ENCODE results near the gene DGKB. TPM values are rescaled to one million over a fixed set of nuclear protein-coding genes. Genes with fewer than 3 reads are reported as not detected.
A peak's percentile ranks its signal among the peaks of the same experiment; 100 is the strongest.
"Not testable (repeated sequence)": the region's sequence is repeated elsewhere in the genome, so short reads cannot be mapped to it uniquely, and the experiment has no call there.

The DGKB gene
- total RNA-seq, 1 donor from 2014 or later = 2.1 TPM

DNA sequence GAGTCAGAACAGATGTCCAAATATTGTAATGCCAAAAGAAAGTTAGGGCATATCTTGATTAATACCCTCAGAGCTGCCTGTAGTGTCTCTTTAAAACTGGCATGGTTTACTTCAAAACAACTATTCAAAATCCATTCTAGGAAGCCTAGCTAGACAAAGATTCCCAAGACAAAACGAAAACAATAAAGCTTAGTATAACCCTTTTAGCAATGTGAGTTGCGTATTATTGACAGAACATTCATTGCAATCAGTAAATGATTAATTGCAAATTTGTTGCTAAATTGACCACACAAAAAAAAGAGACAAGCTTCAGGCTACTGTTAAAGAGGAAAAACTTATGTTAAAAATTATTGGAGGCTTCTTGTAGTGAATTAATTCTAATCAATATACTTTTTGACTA, 406.9 kb downstream of the DGKB start:
- H3K9me3 ChIP-seq (ENCODE audit: control insufficient read depth in 3 of 3, low read length in 3 of 3) = no peaks in the 10 kb centered on the region
- H3K4me3 ChIP-seq (ENCODE audit: low read length in 3 of 3) = no peak overlapping the region
- H3K27me3 ChIP-seq (ENCODE audit: control insufficient read depth in 3 of 3, insufficient read depth in 3 of 3, low read length in 3 of 3) = no peaks in the 10 kb centered on the region
- no peaks in the 10 kb centered on the region for H3K36me3 ChIP-seq (ENCODE audit: control insufficient read depth in 3 of 3, insufficient read depth in 3 of 3, low read length in 3 of 3)
- no peak overlapping the region for H3K27ac ChIP-seq (ENCODE audit: low read depth, low read length)
- no peaks in the 10 kb centered on the region for H3K4me1 ChIP-seq (ENCODE audit: control insufficient read depth in 3 of 3, insufficient read depth in 3 of 3, low read length in 3 of 3)
- no peak overlapping the region for H3K9ac ChIP-seq (ENCODE audit: low read depth in 1 of 3, low read length in 3 of 3)

DNA sequence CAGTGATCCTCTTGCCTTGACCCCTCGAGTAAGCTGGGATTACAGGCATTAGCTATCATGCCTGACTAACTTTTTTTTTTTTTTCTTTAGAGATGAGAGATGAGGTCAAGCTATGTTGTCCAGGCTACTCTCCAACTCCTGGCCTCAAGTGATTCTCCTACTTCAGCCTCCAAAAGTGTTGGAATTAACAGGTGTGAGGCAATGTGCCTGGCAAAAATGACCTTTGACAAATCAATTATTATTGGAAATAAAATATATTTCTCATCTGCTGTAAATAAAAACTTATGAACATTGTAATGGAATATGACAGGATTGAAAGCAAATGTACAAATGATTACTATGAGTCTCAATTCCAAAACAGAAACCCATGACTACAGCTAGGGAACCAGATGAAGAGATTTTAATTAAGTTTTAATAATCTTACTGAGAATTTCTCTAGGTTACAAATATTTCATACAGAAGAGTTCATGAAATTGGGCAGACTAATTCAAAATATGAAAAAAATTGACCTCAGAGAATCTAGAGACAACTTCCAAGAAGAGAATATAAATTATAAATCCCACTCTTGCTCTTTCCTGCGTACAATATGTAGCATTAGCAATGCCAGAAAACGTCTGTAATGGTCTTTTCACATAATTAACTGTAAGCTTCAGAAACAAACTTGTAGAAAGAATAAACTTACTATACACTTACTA, 414.7 kb downstream of the DGKB start:
- H3K9me3 ChIP-seq (ENCODE audit: control insufficient read depth in 3 of 3, low read length in 3 of 3) = no peaks in the 10 kb centered on the region
- H3K27me3 ChIP-seq (ENCODE audit: control insufficient read depth in 3 of 3, insufficient read depth in 3 of 3, low read length in 3 of 3) = no peaks in the 10 kb centered on the region
- no peaks in the 10 kb centered on the region for H3K36me3 ChIP-seq (ENCODE audit: control insufficient read depth in 3 of 3, insufficient read depth in 3 of 3, low read length in 3 of 3)
- H3K4me1 ChIP-seq (ENCODE audit: control insufficient read depth in 3 of 3, insufficient read depth in 3 of 3, low read length in 3 of 3) = no peaks in the 10 kb centered on the region
- H3K4me3 ChIP-seq (ENCODE audit: low read length in 3 of 3) = no peak overlapping the region
- no peak overlapping the region for H3K9ac ChIP-seq (ENCODE audit: low read depth in 1 of 3, low read length in 3 of 3)
- H3K27ac ChIP-seq (ENCODE audit: low read depth, low read length) = no peak overlapping the region

DNA sequence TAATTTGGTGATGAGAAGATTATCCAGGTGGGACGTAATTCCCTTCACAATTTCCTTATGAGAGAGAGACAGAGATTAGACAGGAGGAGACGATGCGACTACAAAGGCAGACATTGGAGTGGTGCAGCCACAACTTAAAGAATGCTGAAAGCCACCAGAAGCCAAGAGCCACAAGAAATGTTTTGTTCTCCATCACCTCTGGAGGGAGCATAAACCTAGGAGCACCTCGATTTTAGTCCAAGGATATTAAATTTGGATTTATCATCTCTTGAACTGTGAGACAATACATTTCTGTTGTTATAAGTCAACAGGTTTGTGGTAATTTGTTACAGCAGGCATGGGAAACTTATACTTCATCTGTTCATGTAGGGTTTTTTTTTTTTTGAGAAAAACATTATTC, 418.9 kb downstream of the DGKB start:
- H3K27me3 ChIP-seq (ENCODE audit: control insufficient read depth in 3 of 3, insufficient read depth in 3 of 3, low read length in 3 of 3) = no peaks in the 10 kb centered on the region
- no peaks in the 10 kb centered on the region for H3K36me3 ChIP-seq (ENCODE audit: control insufficient read depth in 3 of 3, insufficient read depth in 3 of 3, low read length in 3 of 3)
- no peak overlapping the region for H3K9ac ChIP-seq (ENCODE audit: low read depth in 1 of 3, low read length in 3 of 3)
- H3K4me3 ChIP-seq (ENCODE audit: low read length in 3 of 3) = no peak overlapping the region
- no peaks in the 10 kb centered on the region for H3K4me1 ChIP-seq (ENCODE audit: control insufficient read depth in 3 of 3, insufficient read depth in 3 of 3, low read length in 3 of 3)
- no peak overlapping the region for H3K27ac ChIP-seq (ENCODE audit: low read depth, low read length)
- H3K9me3 ChIP-seq (ENCODE audit: control insufficient read depth in 3 of 3, low read length in 3 of 3) = no peaks in the 10 kb centered on the region

DNA sequence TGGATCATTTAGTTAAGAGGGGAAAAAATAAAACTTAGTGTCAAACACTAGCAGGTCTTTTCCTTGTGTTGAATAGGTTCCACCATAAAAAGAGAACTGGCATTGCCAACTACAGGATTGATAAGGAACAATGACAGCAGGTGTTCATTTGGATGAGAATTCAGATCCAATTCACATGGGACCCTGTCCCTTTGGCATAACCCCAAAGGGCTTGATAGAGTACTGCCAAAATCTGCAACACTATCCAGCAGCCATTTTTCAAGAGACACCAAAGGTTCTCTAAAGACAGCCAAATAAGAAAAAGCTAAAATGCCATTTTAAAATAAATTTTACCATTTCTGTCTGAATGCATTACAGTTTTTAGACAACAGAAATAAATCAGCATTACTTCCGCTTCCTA, 422.3 kb downstream of the DGKB start:
- H3K4me1 ChIP-seq (ENCODE audit: control insufficient read depth in 3 of 3, insufficient read depth in 3 of 3, low read length in 3 of 3) = no peaks in the 10 kb centered on the region
- no peaks in the 10 kb centered on the region for H3K9me3 ChIP-seq (ENCODE audit: control insufficient read depth in 3 of 3, low read length in 3 of 3)
- H3K27ac ChIP-seq (ENCODE audit: low read depth, low read length) = no peak overlapping the region
- H3K27me3 ChIP-seq (ENCODE audit: control insufficient read depth in 3 of 3, insufficient read depth in 3 of 3, low read length in 3 of 3) = no peaks in the 10 kb centered on the region
- no peak overlapping the region for H3K4me3 ChIP-seq (ENCODE audit: low read length in 3 of 3)
- no peak overlapping the region for H3K9ac ChIP-seq (ENCODE audit: low read depth in 1 of 3, low read length in 3 of 3)
- no peaks in the 10 kb centered on the region for H3K36me3 ChIP-seq (ENCODE audit: control insufficient read depth in 3 of 3, insufficient read depth in 3 of 3, low read length in 3 of 3)

DNA sequence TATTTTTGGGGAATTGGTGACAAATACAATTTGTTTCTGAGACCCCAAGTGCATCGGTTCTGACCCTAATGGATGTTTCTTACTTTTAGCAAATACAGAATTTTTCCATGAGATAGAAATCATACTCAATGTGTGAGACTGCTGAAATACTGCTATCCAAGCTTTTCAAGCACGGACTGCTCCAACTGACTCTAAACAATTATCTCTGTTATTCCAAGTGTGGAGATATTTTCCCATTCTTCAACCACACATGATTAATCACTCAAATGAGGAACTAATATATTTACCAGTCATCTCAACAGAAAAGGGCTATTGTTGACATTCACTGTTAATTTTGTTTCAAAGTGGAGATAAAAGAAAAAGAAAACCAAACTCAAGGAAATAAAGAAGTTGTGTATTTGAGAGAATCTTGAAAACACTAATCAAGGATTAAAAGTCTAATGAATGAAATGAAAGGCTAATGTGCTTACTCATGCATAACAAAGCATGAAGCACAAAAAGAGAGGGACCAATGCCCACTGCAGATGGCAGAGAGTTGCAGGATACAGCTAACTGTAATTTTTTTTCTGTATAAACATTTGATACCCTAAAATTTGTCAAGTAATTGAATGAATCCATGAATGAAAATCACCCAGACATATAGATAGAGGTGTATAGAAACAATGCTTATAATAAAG, 423.6 kb downstream of the DGKB start:
- Histone ChIP-seq H3K4me3 (ENCODE audit: low read length in 3 of 3) (no peak overlapping the region), H3K27me3 (ENCODE audit: control insufficient read depth in 3 of 3, insufficient read depth in 3 of 3, low read length in 3 of 3) (no peaks in the 10 kb centered on the region), H3K9me3 (ENCODE audit: control insufficient read depth in 3 of 3, low read length in 3 of 3) (no peaks in the 10 kb centered on the region), H3K36me3 (ENCODE audit: control insufficient read depth in 3 of 3, insufficient read depth in 3 of 3, low read length in 3 of 3) (no peaks in the 10 kb centered on the region), H3K4me1 (ENCODE audit: control insufficient read depth in 3 of 3, insufficient read depth in 3 of 3, low read length in 3 of 3) (no peaks in the 10 kb centered on the region), H3K9ac (ENCODE audit: low read depth in 1 of 3, low read length in 3 of 3) (no peak overlapping the region), H3K27ac (ENCODE audit: low read depth, low read length) (no peak overlapping the region)

DNA sequence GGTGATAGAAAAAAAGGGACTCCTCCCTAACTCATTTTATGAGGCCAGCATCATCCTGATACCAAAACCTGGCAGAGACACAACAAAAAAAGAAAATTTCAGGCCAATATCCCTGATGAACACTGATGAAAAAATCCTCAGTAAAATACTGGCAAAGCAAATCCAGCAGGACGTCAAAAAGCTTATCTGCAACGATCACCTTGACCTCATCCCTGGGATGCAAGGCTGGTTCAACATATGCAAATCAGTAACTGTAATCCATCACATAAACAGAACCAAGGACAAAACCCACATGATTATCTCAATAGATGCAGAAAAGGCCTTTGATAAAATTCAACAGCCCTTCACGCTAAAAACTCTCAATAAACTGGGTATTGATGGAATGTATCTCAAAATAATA, 440.8 kb downstream of the DGKB start:
- not testable (repeated sequence) for H3K9me3 ChIP-seq (ENCODE audit: control insufficient read depth in 3 of 3, low read length in 3 of 3); H3K4me3 ChIP-seq (ENCODE audit: low read length in 3 of 3); H3K9ac ChIP-seq (ENCODE audit: low read depth in 1 of 3, low read length in 3 of 3); H3K4me1 ChIP-seq (ENCODE audit: control insufficient read depth in 3 of 3, insufficient read depth in 3 of 3, low read length in 3 of 3); H3K36me3 ChIP-seq (ENCODE audit: control insufficient read depth in 3 of 3, insufficient read depth in 3 of 3, low read length in 3 of 3); H3K27ac ChIP-seq (ENCODE audit: low read depth, low read length); H3K27me3 ChIP-seq (ENCODE audit: control insufficient read depth in 3 of 3, insufficient read depth in 3 of 3, low read length in 3 of 3)

DNA sequence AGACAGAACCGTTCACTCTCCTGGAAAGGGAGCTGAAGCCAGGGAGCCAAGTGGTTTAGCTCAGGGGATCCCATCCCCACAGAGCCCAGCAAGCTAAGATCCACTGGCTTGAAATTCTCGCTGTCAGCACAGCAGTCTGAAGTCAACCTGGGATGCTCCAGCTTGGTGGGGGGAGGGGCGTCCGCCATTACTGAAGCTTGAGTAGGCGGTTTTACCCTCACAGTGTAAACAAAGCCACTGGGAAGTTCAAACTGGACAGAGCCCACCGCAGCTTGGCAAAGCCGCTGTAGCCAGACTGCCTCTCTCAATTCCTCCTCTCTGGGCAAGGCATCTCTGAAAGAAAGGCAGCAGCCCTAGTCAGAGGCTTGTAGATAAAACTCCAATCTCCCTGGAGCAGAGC, 443.7 kb downstream of the DGKB start:
- H3K4me1 ChIP-seq (ENCODE audit: control insufficient read depth in 3 of 3, insufficient read depth in 3 of 3, low read length in 3 of 3); H3K27ac ChIP-seq (ENCODE audit: low read depth, low read length); H3K4me3 ChIP-seq (ENCODE audit: low read length in 3 of 3); H3K36me3 ChIP-seq (ENCODE audit: control insufficient read depth in 3 of 3, insufficient read depth in 3 of 3, low read length in 3 of 3); H3K27me3 ChIP-seq (ENCODE audit: control insufficient read depth in 3 of 3, insufficient read depth in 3 of 3, low read length in 3 of 3); H3K9ac ChIP-seq (ENCODE audit: low read depth in 1 of 3, low read length in 3 of 3); H3K9me3 ChIP-seq (ENCODE audit: control insufficient read depth in 3 of 3, low read length in 3 of 3): not testable (repeated sequence)

DNA sequence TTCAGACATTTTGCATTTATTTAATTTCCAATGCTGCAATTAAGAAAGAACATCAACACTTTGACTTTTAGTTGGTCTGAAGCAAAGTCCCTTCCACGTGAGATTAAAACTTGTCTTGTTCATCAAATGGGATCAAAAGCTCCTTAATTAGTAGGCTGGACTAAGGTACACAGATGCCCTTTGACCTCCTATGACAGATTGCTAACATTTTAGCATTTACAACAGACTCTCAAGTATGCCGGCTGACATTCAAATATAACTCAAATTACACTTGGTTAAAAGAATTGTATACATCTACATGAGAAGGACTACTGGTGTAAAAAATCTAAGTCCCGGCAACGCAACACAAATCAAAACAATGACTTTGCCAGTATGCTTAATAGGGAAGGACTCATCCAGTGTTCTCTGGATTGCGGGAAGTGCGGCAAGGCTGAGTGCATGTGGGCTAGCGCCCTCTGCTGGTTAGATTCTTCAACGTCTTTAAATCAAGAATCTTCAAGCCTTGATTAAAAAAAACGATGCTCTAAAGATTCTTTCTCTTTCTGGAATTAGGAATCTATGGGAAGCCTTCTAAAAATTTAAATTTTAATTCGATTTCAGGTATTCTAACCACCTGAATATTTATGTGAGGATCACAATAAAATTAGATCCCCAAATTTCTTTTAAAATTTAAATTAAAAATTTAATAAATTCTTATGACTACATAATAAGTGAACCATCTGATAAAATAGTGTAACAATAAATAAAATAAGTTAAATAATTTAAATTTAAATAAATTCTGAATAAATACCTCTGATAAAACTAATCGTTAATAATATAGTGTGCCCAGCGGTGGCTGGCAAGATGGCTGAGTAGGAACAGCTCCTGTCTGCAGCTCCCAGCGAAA, 444.7 kb downstream of the DGKB start:
- H3K27me3 ChIP-seq (ENCODE audit: control insufficient read depth in 3 of 3, insufficient read depth in 3 of 3, low read length in 3 of 3) = no peaks in the 10 kb centered on the region
- H3K4me3 ChIP-seq (ENCODE audit: low read length in 3 of 3) = peak overlapping the region in 1 of 3 donors; percentile 17
- no peaks in the 10 kb centered on the region for H3K9me3 ChIP-seq (ENCODE audit: control insufficient read depth in 3 of 3, low read length in 3 of 3)
- no peak overlapping the region for H3K9ac ChIP-seq (ENCODE audit: low read depth in 1 of 3, low read length in 3 of 3)
- H3K4me1 ChIP-seq (ENCODE audit: control insufficient read depth in 3 of 3, insufficient read depth in 3 of 3, low read length in 3 of 3) = no peaks in the 10 kb centered on the region
- H3K36me3 ChIP-seq (ENCODE audit: control insufficient read depth in 3 of 3, insufficient read depth in 3 of 3, low read length in 3 of 3) = no peaks in the 10 kb centered on the region
- H3K27ac ChIP-seq (ENCODE audit: low read depth, low read length) = no peak overlapping the region

DNA sequence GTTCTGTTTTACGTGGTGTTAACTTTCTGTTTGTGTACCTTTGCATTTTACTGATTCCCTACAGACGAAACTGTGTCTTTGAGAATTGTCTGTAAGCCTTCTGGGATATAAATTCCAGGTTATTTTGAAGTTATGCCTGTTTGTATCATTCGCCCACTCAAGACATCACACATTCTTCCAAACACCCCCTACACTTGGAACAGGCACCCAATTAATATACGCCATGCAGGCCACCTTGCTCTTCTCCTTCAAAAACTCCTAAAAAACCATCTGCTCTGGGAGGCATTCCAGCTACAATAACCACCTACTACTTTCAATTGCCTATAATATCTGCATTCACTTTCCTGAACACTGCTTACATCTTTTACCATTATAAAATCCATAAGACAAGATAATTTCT, 453.3 kb downstream of the DGKB start:
- H3K9ac ChIP-seq (ENCODE audit: low read depth in 1 of 3, low read length in 3 of 3) = no peak overlapping the region
- no peak overlapping the region for H3K27ac ChIP-seq (ENCODE audit: low read depth, low read length)
- no peak overlapping the region for H3K4me3 ChIP-seq (ENCODE audit: low read length in 3 of 3)
- H3K36me3 ChIP-seq (ENCODE audit: control insufficient read depth in 3 of 3, insufficient read depth in 3 of 3, low read length in 3 of 3) = no peaks in the 10 kb centered on the region
- no peaks in the 10 kb centered on the region for H3K27me3 ChIP-seq (ENCODE audit: control insufficient read depth in 3 of 3, insufficient read depth in 3 of 3, low read length in 3 of 3)
- H3K4me1 ChIP-seq (ENCODE audit: control insufficient read depth in 3 of 3, insufficient read depth in 3 of 3, low read length in 3 of 3) = no peaks in the 10 kb centered on the region
- peaks cover 0 to 4% (median 2%) of the 10 kb centered on the region in 3 donors for H3K9me3 ChIP-seq (ENCODE audit: control insufficient read depth in 3 of 3, low read length in 3 of 3)

DNA sequence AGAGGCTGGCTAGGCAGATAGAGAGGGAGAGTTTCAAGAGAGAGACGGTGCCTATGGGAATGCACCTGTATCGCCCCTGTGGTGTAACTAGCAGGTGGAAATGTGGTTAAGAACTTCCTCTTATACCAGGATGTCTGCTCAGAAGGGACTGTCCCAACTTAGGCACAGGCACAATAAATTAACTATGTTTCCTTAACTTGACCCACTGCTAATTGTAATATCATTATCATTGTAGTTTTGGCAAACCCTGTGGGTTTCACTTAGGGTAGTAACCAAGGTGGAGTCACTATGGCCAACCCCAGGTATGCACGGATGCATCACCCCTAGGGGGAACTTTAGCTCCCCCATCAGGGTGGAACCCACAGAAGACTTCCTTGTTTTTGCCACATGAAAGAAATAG, 455.7 kb downstream of the DGKB start:
- Histone ChIP-seq H3K9ac (ENCODE audit: low read depth in 1 of 3, low read length in 3 of 3) (no peak overlapping the region), H3K27me3 (ENCODE audit: control insufficient read depth in 3 of 3, insufficient read depth in 3 of 3, low read length in 3 of 3) (no peaks in the 10 kb centered on the region), H3K9me3 (ENCODE audit: control insufficient read depth in 3 of 3, low read length in 3 of 3) (peaks cover 0 to 4% (median 2%) of the 10 kb centered on the region in 3 donors), H3K27ac (ENCODE audit: low read depth, low read length) (no peak overlapping the region), H3K36me3 (ENCODE audit: control insufficient read depth in 3 of 3, insufficient read depth in 3 of 3, low read length in 3 of 3) (no peaks in the 10 kb centered on the region), H3K4me3 (ENCODE audit: low read length in 3 of 3) (no peak overlapping the region), H3K4me1 (ENCODE audit: control insufficient read depth in 3 of 3, insufficient read depth in 3 of 3, low read length in 3 of 3) (no peaks in the 10 kb centered on the region)
